GM18520 (cell line): ENCODE measurements around the gene TTC1.
"Not testable (repeated sequence)": the region's sequence is repeated elsewhere in the genome, so short reads cannot be mapped to it uniquely, and the experiment has no call there.

ENCODE experiments used
- ATAC-seq: cut with Tn5 transposase; IDR thresholded peaks from one replicate; pipeline ENCODE4 v1.9.1; 2021; ENCODE audit not compliant: unreplicated experiment

Gene TTC1, protein sequence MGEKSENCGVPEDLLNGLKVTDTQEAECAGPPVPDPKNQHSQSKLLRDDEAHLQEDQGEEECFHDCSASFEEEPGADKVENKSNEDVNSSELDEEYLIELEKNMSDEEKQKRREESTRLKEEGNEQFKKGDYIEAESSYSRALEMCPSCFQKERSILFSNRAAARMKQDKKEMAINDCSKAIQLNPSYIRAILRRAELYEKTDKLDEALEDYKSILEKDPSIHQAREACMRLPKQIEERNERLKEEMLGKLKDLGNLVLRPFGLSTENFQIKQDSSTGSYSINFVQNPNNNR

GRCh38 chr5:160008877-160009590 lies at the start of gene TTC1:
TTC1 (plus strand) TSS chr5:160009139; CDS start chr5:160010529, 1,390 bp downstream.
- peak; percentile 99 for ATAC-seq

DNA sequence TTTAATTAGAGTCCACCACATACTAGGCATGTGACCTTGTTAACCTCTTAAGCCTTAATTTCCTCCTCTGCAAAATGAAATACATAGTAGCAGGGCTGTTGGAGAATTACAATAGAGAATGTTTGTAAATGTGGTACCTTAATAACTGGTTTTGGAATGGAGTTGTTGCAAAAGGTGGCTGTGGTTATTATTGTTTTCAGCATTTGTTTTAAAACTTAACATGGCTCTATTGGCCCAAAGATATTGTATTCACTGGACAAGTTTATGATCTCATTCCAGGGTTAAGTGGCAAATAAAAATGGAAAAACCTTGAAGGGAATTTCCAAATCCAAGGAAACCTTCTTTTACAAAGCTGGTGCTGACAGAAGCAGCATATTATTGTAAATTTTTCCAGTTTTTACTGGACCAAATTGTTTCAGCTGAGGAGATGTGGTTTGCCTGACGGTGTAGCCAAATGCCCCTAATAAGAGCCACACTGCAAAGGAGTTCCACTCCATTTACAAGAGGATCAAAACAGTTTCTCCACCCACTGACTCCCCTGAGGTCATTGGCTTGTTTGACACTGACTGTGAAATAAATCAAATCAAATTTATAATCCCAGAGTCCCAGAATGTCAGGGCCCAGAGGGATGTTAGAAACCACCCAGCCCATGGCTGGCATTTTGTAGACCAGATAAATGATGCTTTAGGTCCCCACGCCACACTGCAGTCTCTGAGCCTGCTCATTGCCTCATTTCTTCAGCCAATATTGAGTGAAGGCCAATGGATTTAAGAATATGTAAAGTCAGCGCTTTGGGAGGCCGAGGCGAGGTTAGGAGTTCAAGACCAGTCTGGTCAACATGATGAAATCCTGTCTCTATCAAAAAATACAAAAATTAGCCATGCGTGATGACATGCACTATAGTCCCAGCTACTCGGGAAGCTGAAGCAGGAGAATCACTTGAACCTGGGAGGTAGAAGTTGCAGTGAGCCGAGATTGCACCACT lies 47.5 kb upstream of the TTC1 start:
- no peak for ATAC-seq

DNA sequence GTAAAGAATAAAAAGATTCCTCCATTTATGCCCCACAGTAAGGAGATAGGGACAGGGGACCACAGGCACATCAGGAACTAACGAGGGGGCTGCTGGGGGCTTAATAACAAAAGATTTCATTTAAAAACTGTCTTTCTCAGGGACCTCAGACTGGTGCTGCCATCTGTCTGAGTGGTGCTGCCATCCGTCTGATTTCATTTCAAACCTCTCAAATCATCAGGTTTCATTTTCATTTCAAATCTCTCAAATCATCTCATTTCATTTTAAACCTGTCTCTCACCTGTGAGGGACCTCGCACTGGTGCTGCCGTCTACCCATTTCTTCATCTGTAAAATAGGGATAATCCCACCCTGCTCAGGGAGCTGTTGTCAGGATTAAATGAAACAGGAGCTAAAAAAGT lies 46.7 kb upstream of the TTC1 start:
- ATAC-seq = no peak

DNA sequence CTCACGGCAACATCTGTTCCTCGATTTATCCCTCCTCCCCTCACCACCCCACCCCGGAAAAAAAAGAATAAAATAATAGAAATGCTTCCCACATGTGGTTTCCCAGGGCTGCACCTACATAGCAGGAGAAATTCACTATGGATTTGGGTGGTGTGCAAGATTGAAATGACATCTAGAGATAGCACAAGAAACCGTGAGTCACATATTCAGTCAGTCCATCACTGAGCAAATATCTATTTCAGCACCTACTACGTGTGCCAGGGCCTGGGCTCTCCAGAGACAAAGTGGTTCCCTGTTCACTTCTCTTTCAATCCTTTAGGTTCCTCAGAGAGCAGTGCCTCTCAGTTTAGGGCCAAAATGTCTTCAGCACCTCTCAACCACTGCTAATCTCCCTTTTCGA lies 45.0 kb upstream of the TTC1 start:
- ATAC-seq = no peak

- ATAC-seq = no peak
These were observed 43.7 kb upstream of the TTC1 start for GRCh38 chr5:159965031-159965837.

DNA sequence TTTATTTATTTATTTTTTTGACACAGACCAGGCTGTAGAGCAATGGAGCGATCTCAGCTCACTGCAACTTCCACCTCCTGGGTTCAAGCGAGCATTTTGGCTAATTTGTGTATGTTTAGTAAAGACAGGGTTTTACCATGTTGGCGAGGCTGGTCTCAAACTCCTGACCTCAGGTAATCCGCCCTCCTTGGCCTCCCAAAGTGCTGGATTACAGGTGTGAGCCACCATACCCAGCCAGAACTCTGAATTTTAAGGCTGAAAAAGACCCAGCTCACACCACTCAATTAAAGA lies 43.2 kb upstream of the TTC1 start:
- not testable (repeated sequence) for ATAC-seq

DNA sequence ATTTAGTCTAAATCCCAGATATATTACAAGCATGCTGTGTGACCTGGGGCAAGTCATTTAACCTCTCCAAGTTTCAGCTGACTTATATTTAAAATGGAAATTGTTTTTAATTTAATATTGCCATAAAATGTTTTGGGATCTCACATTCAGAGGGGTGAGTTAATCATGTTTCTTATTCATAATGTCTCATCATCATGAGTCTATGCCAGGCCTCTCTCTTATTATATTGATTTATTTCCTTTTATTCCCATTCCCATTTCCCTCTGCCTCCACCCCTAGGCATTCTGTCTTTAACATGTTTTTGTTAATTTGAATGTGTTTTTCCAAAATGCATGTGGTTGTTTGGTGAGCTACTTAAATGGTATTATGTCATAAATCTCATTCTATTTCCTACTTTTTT lies 39.0 kb upstream of the TTC1 start:
- ATAC-seq = no peak

- no peak for ATAC-seq
These were observed 37.9 kb upstream of the TTC1 start for GRCh38 chr5:159971038-159971437.

DNA sequence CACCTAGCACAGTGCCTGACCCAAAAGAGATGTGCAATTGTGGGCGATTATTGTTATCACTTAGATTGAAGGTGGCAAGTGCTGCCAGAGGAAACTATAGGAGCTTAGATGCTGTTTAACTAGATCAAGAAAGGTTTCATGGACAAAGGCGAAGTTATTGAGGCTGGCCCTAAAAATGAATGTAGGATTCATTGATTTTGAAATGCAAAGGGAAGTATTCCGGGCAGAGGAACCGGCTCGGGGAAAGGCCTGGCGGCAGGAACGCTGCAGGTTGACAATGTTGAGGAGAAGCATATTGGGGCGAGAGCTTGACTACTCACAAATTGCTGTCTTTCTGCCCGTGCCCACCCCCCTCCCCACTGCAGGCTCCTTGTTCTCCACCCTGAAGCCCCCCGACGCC lies 37.4 kb upstream of the TTC1 start:
- no peak for ATAC-seq

DNA sequence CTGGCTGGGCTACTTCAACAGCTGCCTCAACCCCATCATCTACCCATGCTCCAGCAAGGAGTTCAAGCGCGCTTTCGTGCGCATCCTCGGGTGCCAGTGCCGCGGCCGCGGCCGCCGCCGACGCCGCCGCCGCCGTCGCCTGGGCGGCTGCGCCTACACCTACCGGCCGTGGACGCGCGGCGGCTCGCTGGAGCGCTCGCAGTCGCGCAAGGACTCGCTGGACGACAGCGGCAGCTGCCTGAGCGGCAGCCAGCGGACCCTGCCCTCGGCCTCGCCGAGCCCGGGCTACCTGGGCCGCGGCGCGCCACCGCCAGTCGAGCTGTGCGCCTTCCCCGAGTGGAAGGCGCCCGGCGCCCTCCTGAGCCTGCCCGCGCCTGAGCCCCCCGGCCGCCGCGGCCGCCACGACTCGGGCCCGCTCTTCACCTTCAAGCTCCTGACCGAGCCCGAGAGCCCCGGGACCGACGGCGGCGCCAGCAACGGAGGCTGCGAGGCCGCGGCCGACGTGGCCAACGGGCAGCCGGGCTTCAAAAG lies 36.9 kb upstream of the TTC1 start:
- ATAC-seq = no peak

GRCh38 chr5:159972538-159973362 lies 36.2 kb upstream of the TTC1 start:
- no peak for ATAC-seq

GRCh38 chr5:159975462-159976019 lies 33.4 kb upstream of the TTC1 start:
- ATAC-seq = no peak

GRCh38 chr5:159976921-159977320 lies 32.0 kb upstream of the TTC1 start:
- no peak for ATAC-seq

GRCh38 chr5:159978358-159978757 lies 30.6 kb upstream of the TTC1 start:
- no peak for ATAC-seq

DNA sequence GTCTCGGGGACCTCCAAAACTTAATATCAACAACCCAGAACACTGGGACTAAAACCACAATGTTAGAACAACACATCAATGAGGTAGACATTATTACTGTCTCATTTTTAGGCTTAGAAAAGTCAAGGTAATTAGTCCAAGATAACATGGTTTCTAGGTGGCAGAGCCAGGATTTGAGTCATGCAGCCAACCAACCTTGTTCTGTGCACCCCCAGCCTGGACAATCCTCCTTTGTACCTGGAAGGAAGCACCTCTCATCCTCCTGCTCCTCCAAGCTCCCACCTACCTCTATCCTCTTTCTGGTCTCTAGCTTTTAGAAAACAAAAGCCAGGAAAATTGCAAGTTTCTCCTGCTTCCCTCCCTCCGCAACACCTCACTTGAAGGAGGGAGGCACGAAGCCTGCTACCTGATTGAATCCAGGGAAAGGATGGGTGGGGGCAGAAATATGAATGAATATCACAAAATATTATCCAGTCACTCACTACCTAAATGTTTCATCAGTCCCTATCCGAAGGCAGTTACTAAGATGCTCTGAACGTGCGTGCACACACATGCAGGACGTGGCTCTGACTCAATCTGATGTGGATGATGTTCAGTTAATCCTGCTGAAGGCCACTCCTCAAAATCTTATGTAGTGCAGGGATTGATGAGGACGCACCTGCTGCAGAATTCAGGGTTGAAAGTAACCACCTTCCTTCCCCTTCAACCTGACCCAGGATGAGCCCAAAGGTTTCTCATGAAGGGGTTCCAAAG lies 26.3 kb upstream of the TTC1 start:
- ATAC-seq = no peak

DNA sequence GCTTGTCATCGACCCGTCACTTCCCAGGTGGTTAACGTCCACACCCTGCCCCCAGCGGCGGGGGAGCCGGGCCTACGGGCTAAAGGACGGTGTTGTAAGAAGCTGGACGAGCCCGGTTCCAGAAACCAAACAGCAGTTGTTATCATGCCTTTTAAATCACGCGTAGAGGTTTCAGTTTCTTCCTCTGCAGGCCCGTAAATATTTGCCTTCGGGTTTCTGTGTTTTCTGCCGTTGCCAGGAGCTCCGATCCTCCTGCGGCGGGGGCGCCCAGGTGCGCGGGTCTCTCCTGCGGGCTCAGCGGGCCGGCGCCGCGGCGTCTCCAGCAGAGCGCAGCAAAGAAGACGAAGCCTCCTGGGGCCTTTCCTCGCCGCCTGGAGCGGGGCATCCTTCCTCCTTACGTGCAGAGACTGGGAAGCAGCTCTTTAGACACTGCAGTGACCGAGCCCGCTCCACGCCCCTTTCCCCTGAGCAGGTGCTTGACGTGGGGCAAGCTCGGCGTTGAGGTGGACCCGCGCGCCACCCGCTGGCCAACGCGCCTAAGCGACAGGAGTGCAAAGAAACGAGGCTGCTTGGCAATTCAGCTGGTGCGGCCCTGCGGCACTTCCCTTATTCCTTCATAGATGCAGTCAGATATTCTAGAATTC lies 21.8 kb upstream of the TTC1 start:
- peak; percentile 77 for ATAC-seq

DNA sequence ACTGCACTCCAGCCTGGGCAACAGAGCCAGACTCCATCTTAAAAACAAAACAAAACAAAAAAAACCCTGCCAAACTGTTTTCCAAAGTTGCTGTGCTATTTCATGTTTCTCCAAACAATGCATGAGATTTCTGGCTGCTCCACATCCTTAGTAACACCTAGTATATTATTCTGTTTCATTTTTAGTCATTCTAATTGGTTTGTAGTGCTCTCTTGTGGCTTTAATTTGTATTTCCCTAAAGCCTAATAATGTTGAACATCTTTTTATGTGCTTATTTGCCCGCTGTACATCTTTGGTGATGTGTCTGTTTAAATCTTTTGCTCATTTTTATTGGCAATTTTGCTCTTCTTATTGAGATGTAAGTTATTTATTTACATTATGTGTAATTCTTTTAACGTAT lies 18.4 kb upstream of the TTC1 start:
- ATAC-seq = no peak

DNA sequence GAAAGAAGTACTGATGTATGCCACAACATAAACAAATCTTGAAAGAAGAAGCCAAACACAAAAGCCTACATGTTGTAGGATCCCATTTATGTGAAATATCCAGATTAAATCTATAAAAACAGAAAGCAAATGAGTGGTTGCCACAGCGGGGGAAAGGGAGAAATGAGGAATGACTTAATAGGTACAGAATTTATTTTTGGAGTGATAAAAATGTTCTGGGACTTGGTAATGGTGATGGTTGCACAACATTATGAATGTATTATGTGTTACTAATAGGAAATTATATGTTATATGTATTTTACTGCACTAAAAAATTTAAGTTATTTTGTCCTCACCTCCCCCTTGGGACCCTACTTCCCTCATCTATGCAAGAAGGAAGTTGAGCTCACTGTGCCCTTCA lies 16.4 kb upstream of the TTC1 start:
- no peak for ATAC-seq
